HG02981 (cell line): ENCODE data around the gene SPRR2D.
"Not testable (repeated sequence)": the region's sequence is repeated elsewhere in the genome, so short reads cannot be mapped to it uniquely, and the experiment has no call there.

Source experiments
- ATAC-seq: cut with Tn5 transposase; IDR thresholded peaks from one replicate; pipeline ENCODE4 v1.9.1; 2021; ENCODE audit warnings: mild to moderate bottlenecking, moderate library complexity; ENCODE audit not compliant: unreplicated experiment

The SPRR2D gene

GRCh38 chr1:153021829-153022228 lies 19.1 kb downstream of the SPRR2D start:
- not testable (repeated sequence) for ATAC-seq

- ATAC-seq: not testable (repeated sequence)
Observed at GRCh38 chr1:153011235-153011758, 29.6 kb downstream of the SPRR2D start.

DNA sequence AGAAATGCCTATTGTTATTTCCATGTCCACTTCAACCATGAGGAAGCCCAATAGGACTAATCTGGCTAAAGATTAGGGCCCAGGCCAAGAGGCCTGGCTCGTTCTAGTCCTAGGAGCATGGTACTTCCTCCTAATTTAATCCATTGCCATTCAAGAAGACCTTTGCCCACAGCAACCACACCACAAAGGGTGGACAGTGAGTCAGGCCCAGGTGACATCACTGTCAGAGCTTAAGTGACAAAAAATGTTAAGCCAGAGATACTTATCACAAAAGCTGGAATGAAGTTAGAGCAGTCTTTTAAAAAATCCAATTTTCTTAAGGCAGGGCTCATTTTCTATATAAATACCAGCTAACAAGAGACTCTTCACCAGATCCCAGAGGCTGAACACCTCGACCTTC lies 39.5 kb downstream of the SPRR2D start, which contains the start of gene SPRR3:
Gene SPRR3 (plus strand): TSS at position 368 of the 400 bp plus-strand sequence. CDS start 1,272 bp downstream, outside the sequence.
- no peak for ATAC-seq

GRCh38 chr1:153000294-153000693 lies 40.6 kb downstream of the SPRR2D start:
- ATAC-seq: no peak

DNA sequence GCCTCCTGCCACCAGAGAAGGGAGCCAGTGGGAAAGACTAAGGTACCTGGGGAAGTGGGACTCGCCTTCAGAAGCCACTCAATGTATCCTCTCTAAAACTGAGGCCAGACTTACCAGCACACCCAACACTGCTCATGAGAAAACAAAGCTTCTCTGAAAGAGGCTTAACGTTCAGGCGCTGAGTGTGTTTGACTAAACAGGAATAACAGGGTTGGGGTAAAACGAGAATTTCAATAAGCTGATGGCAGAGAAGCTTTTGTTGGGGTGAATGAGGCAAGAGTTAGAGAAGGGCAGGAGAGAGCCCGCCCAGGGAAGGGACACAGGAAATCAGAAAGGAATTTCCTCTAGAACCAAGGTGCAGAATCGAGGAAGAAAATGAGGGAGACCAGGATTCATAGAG lies 41.1 kb downstream of the SPRR2D start:
- ATAC-seq: no peak

DNA sequence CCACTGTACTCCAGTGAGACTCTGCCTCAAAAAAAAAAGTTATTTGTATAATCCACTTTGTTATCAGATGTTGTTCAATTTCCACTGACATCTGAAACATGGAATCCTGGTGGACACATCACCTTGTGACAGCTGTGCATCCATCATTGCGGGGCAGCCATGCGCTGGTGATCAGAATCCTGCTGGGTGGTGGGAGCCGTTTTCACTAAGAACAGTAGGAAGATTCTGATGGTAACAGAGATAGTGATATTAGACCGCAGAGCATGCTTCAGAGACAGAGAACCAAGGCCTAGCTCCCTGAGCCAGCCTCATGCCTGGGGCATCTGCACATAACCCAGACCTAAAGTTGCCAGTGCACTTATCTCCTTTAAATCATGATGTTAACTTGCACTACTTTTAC lies 42.4 kb downstream of the SPRR2D start:
- no peak for ATAC-seq

- no peak for ATAC-seq
Observed at GRCh38 chr1:152997901-152998300, 43.0 kb downstream of the SPRR2D start.

GRCh38 chr1:152996633-152997400 lies 44.1 kb downstream of the SPRR2D start:
- ATAC-seq: no peak

DNA sequence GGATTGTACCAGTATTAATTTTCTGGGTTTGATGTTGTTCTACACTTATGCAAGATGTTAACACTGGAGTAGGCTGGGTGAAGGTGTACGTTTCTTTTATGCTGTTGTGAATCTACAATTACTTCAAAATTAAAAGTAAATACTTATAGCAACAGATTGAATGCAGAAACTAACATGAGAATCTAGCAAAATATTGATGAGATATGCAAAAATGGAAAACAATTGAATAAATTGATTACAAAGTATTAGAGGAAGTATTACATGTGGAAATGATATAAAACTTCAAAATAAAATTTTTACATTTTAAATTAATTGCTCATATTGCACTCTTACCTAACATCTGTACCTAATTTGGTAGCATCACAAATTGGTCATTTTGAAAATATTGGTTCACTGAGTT lies 45.1 kb downstream of the SPRR2D start:
- no peak for ATAC-seq

GRCh38 chr1:152993186-152993585 lies 47.7 kb downstream of the SPRR2D start:
- no peak for ATAC-seq
